Thymus (tissue), 11 donors: ENCODE data around the gene WDR93. TPM values are rescaled to one million over a fixed set of nuclear protein-coding genes. Genes with fewer than 3 reads are reported as not detected.

Experiments
- DNase-seq, 9 donors: peaks; one replicate each; pipeline ENCODE4 v3.0.0-alpha.2; 2013; ENCODE audit warnings: low spot score in 9 of 9, low read depth in 6 of 9, missing footprints in 1 of 9
- H3K27ac ChIP-seq, 2 donors: one replicate each; pipeline ENCODE4 v1.5.1; 2013; ENCODE audit warnings: control low read depth in 1 of 2, low read depth in 1 of 2, low read length in 1 of 2, mild to moderate bottlenecking in 1 of 2, moderate library complexity in 1 of 2
- H3K27me3 ChIP-seq, 2 donors: one replicate each; pipeline ENCODE4 v1.5.1; 2013; ENCODE audit warnings: low read length in 1 of 2; ENCODE audit not compliant: control insufficient read depth in 2 of 2, insufficient read depth in 1 of 2
- H3K36me3 ChIP-seq, 2 donors: one replicate each; pipeline ENCODE4 v1.5.1; 2013; ENCODE audit warnings: low read length in 1 of 2, mild to moderate bottlenecking in 1 of 2, moderate library complexity in 1 of 2; ENCODE audit not compliant: control insufficient read depth in 2 of 2, insufficient read depth in 2 of 2
- H3K4me1 ChIP-seq, 2 donors: one replicate each; pipeline ENCODE4 v1.5.1; 2013; ENCODE audit warnings: low read length in 2 of 2; ENCODE audit not compliant: control insufficient read depth in 2 of 2, insufficient read depth in 2 of 2
- H3K4me3 ChIP-seq, 2 donors: one replicate each; pipeline ENCODE4 v1.5.1; 2013; ENCODE audit warnings: low read length in 2 of 2, control low read depth in 1 of 2, mild to moderate bottlenecking in 1 of 2
- H3K9me3 ChIP-seq, 2 donors: one replicate each; pipeline ENCODE4 v1.5.1; 2013; ENCODE audit warnings: low read length in 1 of 2, mild to moderate bottlenecking in 1 of 2; ENCODE audit not compliant: control insufficient read depth in 2 of 2, insufficient read depth in 1 of 2
- WGBS: extraction: QIAGEN DNeasy Blood & Tissue Kit; methylation state at CpG from one replicate; pipeline ENCODE4 v1.1.7; 2013; 5-methylcytosine and 5-hydroxymethylcytosine counted together
- polyA plus RNA-seq: library from polyadenylated mRNA; stranded (reverse); fragments of 200-250 nt; gene quantifications from one replicate; pipeline ENCODE4 v1.2.3, GENCODE V29; 2013
- total RNA-seq: library from RNA; stranded (reverse); fragments of 120-200 nt; gene quantifications from one replicate; pipeline ENCODE4 v1.2.4, GENCODE V29; 2013
- donor health status: healthy.

WDR93 gene
- total and polyA plus RNA-seq, 2 donors, result 0.09 to 0.32 TPM

GRCh38 chr15:89766357-89767311 is 76.0 kb downstream of the WDR93 start:
- Histone ChIP-seq H3K27ac (no peak overlapping the region), H3K4me1 (no peaks in the 10 kb centered on the region), H3K4me3 (no peak overlapping the region), H3K9me3 (no peaks in the 10 kb centered on the region), H3K27me3 (peaks cover 0 to 2% of the 10 kb centered on the region in 2 donors), H3K36me3 (no peaks in the 10 kb centered on the region)
- WGBS, result 95% methylated on average over 16 of the region's 16 CpGs
- DNase-seq, result no peak

DNA sequence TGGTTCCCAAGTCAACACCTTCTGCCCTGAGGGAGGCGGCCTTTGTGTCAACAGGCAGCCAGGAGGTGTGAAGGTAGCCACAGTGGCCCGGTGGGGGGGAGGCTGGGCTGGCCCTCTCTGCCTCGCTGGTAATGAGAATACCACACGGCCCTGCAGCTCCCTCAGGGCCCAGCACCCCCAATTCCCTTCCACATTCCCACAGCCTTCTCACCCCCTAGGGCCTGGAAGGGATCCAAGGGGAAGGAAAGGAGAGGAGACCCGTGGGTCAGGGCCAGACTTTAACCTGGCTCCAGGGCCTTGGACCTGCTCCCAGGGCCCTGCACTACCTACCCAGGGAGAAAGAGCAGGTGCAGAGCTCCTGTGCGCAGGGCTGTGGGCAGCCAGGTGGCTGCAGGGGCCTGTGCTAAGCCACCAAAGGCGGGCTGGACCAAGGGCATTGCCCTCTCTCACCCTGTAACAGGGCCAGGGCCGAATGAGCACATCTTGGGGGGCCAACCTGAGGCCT is 76.9 kb downstream of the WDR93 start:
- DNase-seq, result no peak
- H3K4me1 ChIP-seq, result no peaks in the 10 kb centered on the region
- H3K9me3 ChIP-seq, result no peaks in the 10 kb centered on the region
- H3K27ac ChIP-seq, result no peak overlapping the region
- no peaks in the 10 kb centered on the region for H3K27me3 ChIP-seq
- no peaks in the 10 kb centered on the region for H3K36me3 ChIP-seq
- H3K4me3 ChIP-seq, result no peak overlapping the region
- 83% methylated on average over 8 of the region's 8 CpGs for WGBS

GRCh38 chr15:89768071-89768500 is 77.5 kb downstream of the WDR93 start:
- H3K36me3 ChIP-seq, result no peaks in the 10 kb centered on the region
- H3K4me1 ChIP-seq, result no peaks in the 10 kb centered on the region
- H3K9me3 ChIP-seq, result no peaks in the 10 kb centered on the region
- H3K4me3 ChIP-seq, result no peak overlapping the region
- H3K27ac ChIP-seq, result no peak overlapping the region
- no peak for DNase-seq
- no peaks in the 10 kb centered on the region for H3K27me3 ChIP-seq
- WGBS, result 85% methylated on average over 7 of the region's 7 CpGs

DNA sequence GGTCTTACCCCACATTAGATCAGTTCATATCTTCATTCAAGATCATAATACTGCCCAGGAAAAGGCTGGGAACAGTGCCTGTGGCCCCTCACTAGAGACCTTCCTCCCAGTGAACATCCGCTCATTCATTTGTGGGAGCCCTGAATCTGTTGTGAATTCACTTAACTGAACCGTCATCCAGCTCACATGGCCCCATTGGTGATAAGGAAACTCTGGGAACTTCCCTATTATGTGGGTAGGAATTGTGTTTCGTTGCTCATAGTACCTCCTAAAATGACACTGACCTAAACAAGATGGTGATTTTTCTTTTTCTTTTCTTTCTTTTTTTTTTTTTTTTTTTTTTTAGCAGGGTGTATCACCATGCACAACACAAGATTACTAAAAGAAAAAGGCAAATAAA is 78.8 kb downstream of the WDR93 start:
- Histone ChIP-seq H3K36me3 (no peaks in the 10 kb centered on the region), H3K4me1 (no peaks in the 10 kb centered on the region), H3K27ac (no peak overlapping the region), H3K27me3 (peaks cover 0 to 2% of the 10 kb centered on the region in 2 donors), H3K9me3 (no peaks in the 10 kb centered on the region), H3K4me3 (no peak overlapping the region)
- 95% methylated on average over 3 of the region's 3 CpGs for WGBS
- DNase-seq, result no peak

- Histone ChIP-seq H3K4me1 (no peaks in the 10 kb centered on the region), H3K27ac (no peak overlapping the region), H3K4me3 (no peak overlapping the region), H3K36me3 (no peaks in the 10 kb centered on the region), H3K27me3 (peaks cover 0 to 5% of the 10 kb centered on the region in 2 donors), H3K9me3 (no peaks in the 10 kb centered on the region)
- no peak for DNase-seq
- WGBS, result 94% methylated on average over 3 of the region's 3 CpGs
These were observed 79.4 kb downstream of the WDR93 start for GRCh38 chr15:89770041-89770440.

DNA sequence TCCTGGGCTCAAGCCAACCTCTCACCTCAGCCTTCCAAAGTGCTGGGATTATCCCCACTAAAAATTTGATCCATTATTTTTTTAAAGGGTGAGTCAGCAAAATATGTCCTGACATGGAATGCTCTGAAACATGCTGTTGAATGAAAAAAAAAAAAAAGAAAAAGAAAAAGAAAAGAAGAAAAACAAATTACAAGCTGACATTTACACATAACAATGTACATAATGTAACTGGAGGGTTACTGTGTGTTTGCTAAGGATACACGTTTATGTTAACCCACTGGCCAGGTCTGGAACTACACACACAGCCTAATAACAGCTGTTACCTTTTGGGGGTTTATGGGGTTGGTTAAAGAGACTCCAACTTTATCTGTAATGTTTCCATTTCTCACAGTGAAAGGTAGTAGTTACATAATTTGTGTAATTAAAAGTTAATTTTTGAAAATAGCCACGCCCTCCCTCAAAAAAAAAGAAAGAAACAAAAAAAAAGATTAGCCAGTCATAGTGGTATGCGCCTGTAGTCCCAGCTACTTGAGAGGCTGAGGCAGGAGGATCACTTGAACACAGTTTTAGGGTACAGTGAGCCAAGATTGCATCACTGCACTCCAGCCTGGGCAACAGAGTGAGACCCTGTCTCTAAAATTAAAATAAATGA is 82.4 kb downstream of the WDR93 start:
- H3K9me3 ChIP-seq, result peaks cover 0 to 3% of the 10 kb centered on the region in 2 donors
- H3K4me3 ChIP-seq, result no peak overlapping the region
- peaks cover 9 to 33% of the 10 kb centered on the region in 2 donors for H3K27me3 ChIP-seq
- WGBS, result 63% methylated on average over 3 of the region's 3 CpGs
- DNase-seq, result no peak
- H3K36me3 ChIP-seq, result no peaks in the 10 kb centered on the region
- H3K4me1 ChIP-seq, result peaks cover 3 to 9% of the 10 kb centered on the region in 2 donors
- H3K27ac ChIP-seq, result no peak overlapping the region

- Histone ChIP-seq H3K9me3 (peaks cover 0 to 3% of the 10 kb centered on the region in 2 donors), H3K27me3 (peaks cover 11 to 41% of the 10 kb centered on the region in 2 donors), H3K27ac (no peak overlapping the region), H3K4me1 (peaks cover 3 to 9% of the 10 kb centered on the region in 2 donors), H3K36me3 (no peaks in the 10 kb centered on the region), H3K4me3 (no peak overlapping the region)
- 96% methylated on average over 5 of the region's 5 CpGs for WGBS
- no peak for DNase-seq
These were observed 83.9 kb downstream of the WDR93 start for GRCh38 chr15:89774492-89774891.

DNA sequence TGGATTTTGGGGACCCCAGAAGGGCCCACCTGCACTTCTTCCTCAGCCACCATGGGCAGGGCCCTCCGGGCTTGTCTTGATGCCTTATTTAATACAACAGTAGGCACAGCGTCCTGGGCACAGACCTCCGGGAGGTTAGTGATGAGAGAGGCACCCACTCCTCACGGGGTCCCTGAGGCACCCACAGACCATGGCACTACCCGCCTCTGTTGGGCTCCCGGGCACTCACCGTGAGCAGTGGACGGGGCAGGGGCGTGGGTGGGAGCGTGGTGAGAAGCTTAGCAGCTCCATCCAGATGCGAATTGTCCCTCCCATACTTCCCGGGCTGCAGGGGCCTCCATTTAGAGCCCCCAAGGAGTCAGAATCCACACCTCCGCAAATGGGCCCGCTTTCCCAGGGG is 85.2 kb downstream of the WDR93 start:
- peaks cover 0 to 3% of the 10 kb centered on the region in 2 donors for H3K9me3 ChIP-seq
- no peak for DNase-seq
- H3K4me1 ChIP-seq, result peaks cover 3 to 9% of the 10 kb centered on the region in 2 donors
- H3K27me3 ChIP-seq, result peaks cover 11 to 45% of the 10 kb centered on the region in 2 donors
- WGBS, result 71% methylated on average over 14 of the region's 14 CpGs
- no peaks in the 10 kb centered on the region for H3K36me3 ChIP-seq
- no peak overlapping the region for H3K27ac ChIP-seq
- no peak overlapping the region for H3K4me3 ChIP-seq
